Tibial nerve (tissue), 4 donors: ENCODE data around the gene GDPD1. TPM values are rescaled to one million over a fixed set of nuclear protein-coding genes. Genes with fewer than 3 reads are reported as not detected.
A peak's percentile ranks its signal among the peaks of the same experiment; 100 is the strongest.

ENCODE experiments used
- DNase-seq, 2 donors: peaks; one replicate each; pipeline ENCODE4 v3.0.0-alpha.2; 2019; ENCODE audit warnings: low spot score in 2 of 2
- H3K27ac ChIP-seq, 4 donors: fragments of 200-600 bp; sonication (generic) in 3 of 4; one replicate each; pipeline ENCODE4 v1.5.1; 2017 to 2019; ENCODE audit warnings: mild to moderate bottlenecking in 1 of 4
- H3K27me3 ChIP-seq, 2 donors: fragments of 200-600 bp; sonication (generic) in 1 of 2; one replicate each; pipeline versions ENCODE4 v1.5.1 to v1.6.0; 2017 to 2019
- H3K36me3 ChIP-seq, 3 donors: fragments of 200-600 bp; sonication (generic); one replicate each; pipeline ENCODE4 v1.5.1; 2018 to 2019
- H3K4me1 ChIP-seq, 4 donors: fragments of 200-600 bp; sonication (generic) in 3 of 4; one replicate each; pipeline ENCODE4 v1.5.1; 2017 to 2019
- H3K4me3 ChIP-seq, 4 donors: fragments of 200-600 bp; sonication (generic) in 3 of 4; one replicate each; pipeline ENCODE4 v1.5.1; 2017 to 2019; ENCODE audit warnings: mild to moderate bottlenecking in 1 of 4, moderate library complexity in 1 of 4
- H3K9me3 ChIP-seq, 4 donors: fragments of 200-600 bp; sonication (generic) in 3 of 4; one replicate each; pipeline ENCODE4 v1.5.1; 2017 to 2019
- EP300 ChIP-seq, 2 donors: sonication (generic); formaldehyde crosslinking; IDR thresholded peaks; one replicate each; pipeline ENCODE4 v1.6.1; 2017; ENCODE audit warnings: antibody characterized with exemption in 2 of 2, mild to moderate bottlenecking in 1 of 2
- POLR2A ChIP-seq, 2 donors: fragments of 450-650 bp; IDR thresholded peaks; one replicate each; pipeline ENCODE4 v1.6.1; 2017; ENCODE audit warnings: antibody characterized with exemption in 2 of 2, mild to moderate bottlenecking in 2 of 2, moderate library complexity in 2 of 2
- WGBS, 2 donors: methylation state at CpG; one replicate each; pipeline ENCODE4 v1.1.5; 2018; 5-methylcytosine and 5-hydroxymethylcytosine counted together
- total RNA-seq, 4 donors: library from RNA; depleted of rRNA; stranded (reverse); fragments of >200 nt; gene quantifications; one replicate each; pipeline ENCODE4 v1.1.0, GENCODE V29; 2016
- TF ChIP-seq, protein P1 (sequence below), 5 experiments: fragments of 200-600 bp in 3 of 5; fragments of 450-650 bp in 2 of 5; sonication (generic) in 3 of 5; IDR thresholded peaks; one replicate each; pipeline ENCODE4 v1.5.1; 2016 to 2019; ENCODE audit warnings: antibody characterized with exemption in 5 of 5, mild to moderate bottlenecking in 3 of 5, moderate library complexity in 2 of 5

GDPD1 gene
- total RNA-seq: 10 to 100 TPM in 1 of 4 donors, 1 to 10 TPM in 3; 1.5 to 10.7 (median 3.4) TPM

- peak within 1 kb of the TSS; percentile 66 to 97 (median 74) for H3K4me3 ChIP-seq
- H3K4me1 ChIP-seq: peaks cover 0 to 15% (median 3%) of the 10 kb centered on the region in 4 donors
- no peaks in the 10 kb centered on the region for H3K27me3 ChIP-seq
- peak; percentile 82 to 84 for DNase-seq
- H3K27ac ChIP-seq: peak within 1 kb of the TSS in 3 of 4 donors; percentile 79 to 84 (median 80)
- H3K36me3 ChIP-seq: peaks cover 0 to 8% (median 0%) of the 10 kb centered on the region in 3 donors
- 0 to 1% methylated on average over 34 to 60 of the region's 60 CpGs for WGBS, 2 donors
- TF ChIP-seq, protein P1, sequence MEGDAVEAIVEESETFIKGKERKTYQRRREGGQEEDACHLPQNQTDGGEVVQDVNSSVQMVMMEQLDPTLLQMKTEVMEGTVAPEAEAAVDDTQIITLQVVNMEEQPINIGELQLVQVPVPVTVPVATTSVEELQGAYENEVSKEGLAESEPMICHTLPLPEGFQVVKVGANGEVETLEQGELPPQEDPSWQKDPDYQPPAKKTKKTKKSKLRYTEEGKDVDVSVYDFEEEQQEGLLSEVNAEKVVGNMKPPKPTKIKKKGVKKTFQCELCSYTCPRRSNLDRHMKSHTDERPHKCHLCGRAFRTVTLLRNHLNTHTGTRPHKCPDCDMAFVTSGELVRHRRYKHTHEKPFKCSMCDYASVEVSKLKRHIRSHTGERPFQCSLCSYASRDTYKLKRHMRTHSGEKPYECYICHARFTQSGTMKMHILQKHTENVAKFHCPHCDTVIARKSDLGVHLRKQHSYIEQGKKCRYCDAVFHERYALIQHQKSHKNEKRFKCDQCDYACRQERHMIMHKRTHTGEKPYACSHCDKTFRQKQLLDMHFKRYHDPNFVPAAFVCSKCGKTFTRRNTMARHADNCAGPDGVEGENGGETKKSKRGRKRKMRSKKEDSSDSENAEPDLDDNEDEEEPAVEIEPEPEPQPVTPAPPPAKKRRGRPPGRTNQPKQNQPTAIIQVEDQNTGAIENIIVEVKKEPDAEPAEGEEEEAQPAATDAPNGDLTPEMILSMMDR (IDR thresholded peaks at IDR 0.05): peak; percentile 64 to 89 (median 85)
- TF ChIP-seq EP300 (IDR thresholded peaks at IDR 0.05) (peak in 1 of 2 donors; percentile 53), POLR2A (IDR thresholded peaks at IDR 0.05) (no peak)
- no peaks in the 10 kb centered on the region for H3K9me3 ChIP-seq
These were observed at the start of gene GDPD1 for GRCh38 chr17:59220328-59221158. Gene GDPD1, plus strand, starts transcription at chr17:59220511. Its CDS starts 99 bp downstream, at chr17:59220610.

DNA sequence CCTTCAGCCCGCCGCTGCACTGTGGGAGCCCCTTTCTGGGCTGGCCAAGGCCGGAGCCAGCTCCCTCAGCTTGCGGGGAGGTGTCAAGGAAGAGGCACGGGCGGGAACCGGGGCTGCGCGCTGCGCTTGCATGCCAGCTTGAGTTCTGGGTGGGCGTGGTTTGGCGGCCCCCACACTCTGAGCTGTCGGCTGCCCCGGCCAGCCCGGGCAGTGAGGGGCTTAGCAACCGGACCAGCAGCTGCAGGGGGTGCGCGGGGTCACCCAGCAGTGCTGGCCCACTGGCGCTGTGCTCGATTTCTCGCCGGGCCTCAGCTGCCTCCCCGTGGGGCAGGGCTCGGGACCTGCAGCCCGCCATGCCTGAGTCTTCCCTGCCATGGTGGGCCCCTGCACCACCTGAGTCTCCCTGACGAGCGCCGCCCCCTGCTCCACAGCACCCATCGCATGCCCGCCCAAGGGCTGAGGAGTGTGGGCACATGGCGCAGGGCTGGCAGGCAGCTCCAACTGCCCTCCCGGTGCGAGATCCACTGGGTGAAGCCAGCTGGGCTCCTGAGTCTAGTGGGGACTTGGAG lies 47.8 kb upstream of the GDPD1 start:
- H3K4me1 ChIP-seq: no peaks in the 10 kb centered on the region

GRCh38 chr17:59174671-59175070 lies 45.6 kb upstream of the GDPD1 start:
- Histone ChIP-seq H3K27me3 (no peaks in the 10 kb centered on the region), H3K4me3 (no peak overlapping the region), H3K9me3 (peaks cover 0 to 5% (median 0%) of the 10 kb centered on the region in 4 donors), H3K4me1 (no peaks in the 10 kb centered on the region), H3K36me3 (peaks cover 0 to 17% (median 0%) of the 10 kb centered on the region in 3 donors), H3K27ac (no peak overlapping the region)
- no peak for DNase-seq
- WGBS, 2 donors: 96 to 97% methylated on average over 11 of the region's 11 CpGs
- TF ChIP-seq EP300 (IDR thresholded peaks at IDR 0.05) (no peak), POLR2A (IDR thresholded peaks at IDR 0.05) (no peak)
- TF ChIP-seq, protein P1 (IDR thresholded peaks at IDR 0.05): no peak

More for the DNA sequence above, 47.8 kb upstream of the GDPD1 start:
- TF ChIP-seq, protein P1 (IDR thresholded peaks at IDR 0.05): no peak
- TF ChIP-seq EP300 (IDR thresholded peaks at IDR 0.05) (no peak), POLR2A (IDR thresholded peaks at IDR 0.05) (no peak)
- no peaks in the 10 kb centered on the region for H3K27me3 ChIP-seq
- H3K27ac ChIP-seq: no peak overlapping the region
- H3K9me3 ChIP-seq: peaks cover 0 to 5% (median 0%) of the 10 kb centered on the region in 4 donors
- no peak overlapping the region for H3K4me3 ChIP-seq
- no peak for DNase-seq
- peaks cover 0 to 17% (median 0%) of the 10 kb centered on the region in 3 donors for H3K36me3 ChIP-seq
- WGBS, 2 donors: 95 to 99% methylated on average over 15 to 20 of the region's 33 CpGs

GRCh38 chr17:59175076-59175475 lies 45.2 kb upstream of the GDPD1 start:
- H3K27me3 ChIP-seq: no peaks in the 10 kb centered on the region
- DNase-seq: no peak
- peaks cover 0 to 17% (median 0%) of the 10 kb centered on the region in 3 donors for H3K36me3 ChIP-seq
- peaks cover 0 to 5% (median 0%) of the 10 kb centered on the region in 4 donors for H3K9me3 ChIP-seq
- H3K4me1 ChIP-seq: no peaks in the 10 kb centered on the region
- WGBS, 2 donors: 98 to 99% methylated on average over 7 of the region's 7 CpGs
- TF ChIP-seq, protein P1 (IDR thresholded peaks at IDR 0.05): no peak
- TF ChIP-seq POLR2A (IDR thresholded peaks at IDR 0.05) (no peak), EP300 (IDR thresholded peaks at IDR 0.05) (no peak)
- H3K4me3 ChIP-seq: no peak overlapping the region
- H3K27ac ChIP-seq: no peak overlapping the region
